Effector memory CD4-positive, alpha-beta T cell (primary cell): ENCODE measurements around the gene GAPDHS.

Experiments
- DNase-seq, 3 donors: peaks; one replicate each; pipeline ENCODE4 v3.0.0-alpha.2; 2020
- H3K27ac ChIP-seq: 2 replicates; pipeline ENCODE4 v1.7.0; 2013; ENCODE audit warnings: mild to moderate bottlenecking, low read length, moderate library complexity; ENCODE audit not compliant: insufficient read depth, poor library complexity, severe bottlenecking
- H3K27me3 ChIP-seq: replicated peaks from 2 replicates; pipeline ENCODE4 v1.7.0; 2013; ENCODE audit warnings: mild to moderate bottlenecking, low read length; ENCODE audit not compliant: insufficient read depth, control insufficient read depth, poor library complexity, severe bottlenecking
- H3K36me3 ChIP-seq: 2 replicates; pipeline ENCODE4 v1.7.0; 2013; ENCODE audit warnings: mild to moderate bottlenecking, low read length, moderate library complexity; ENCODE audit not compliant: control insufficient read depth, insufficient read depth
- H3K4me1 ChIP-seq: 2 replicates; pipeline ENCODE4 v1.7.0; 2013; ENCODE audit warnings: low read length, mild to moderate bottlenecking; ENCODE audit not compliant: control insufficient read depth, insufficient read depth, poor library complexity, severe bottlenecking
- H3K4me3 ChIP-seq: 2 replicates; pipeline ENCODE4 v1.7.0; 2013; ENCODE audit warnings: low read length, low read depth, mild to moderate bottlenecking; ENCODE audit not compliant: insufficient read depth, poor library complexity, severe bottlenecking
- H3K9me3 ChIP-seq: 2 replicates; pipeline ENCODE4 v1.7.0; 2013; ENCODE audit warnings: mild to moderate bottlenecking, low read length, moderate library complexity; ENCODE audit not compliant: control insufficient read depth

GAPDHS gene

DNA sequence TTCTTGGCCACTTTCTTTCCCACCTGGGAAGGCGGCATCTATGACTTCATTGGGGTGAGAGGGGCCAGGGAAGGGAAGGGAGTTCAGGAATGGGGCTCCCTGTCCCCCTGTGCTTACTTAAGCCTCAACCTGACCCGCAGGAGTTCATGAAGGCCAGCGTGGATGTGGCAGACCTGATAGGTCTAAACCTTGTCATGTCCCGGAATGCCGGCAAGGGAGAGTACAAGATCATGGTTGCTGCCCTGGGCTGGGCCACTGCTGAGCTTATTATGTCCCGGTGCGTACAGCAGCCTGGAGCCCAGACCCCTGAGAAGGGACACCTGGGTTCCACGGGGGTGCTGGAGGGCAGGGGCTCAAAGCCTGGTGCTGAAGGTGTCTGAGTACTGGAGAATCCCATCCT, 13.3 kb downstream of the GAPDHS start:
- H3K27me3 ChIP-seq: no peaks in the 10 kb centered on the region
- H3K9me3 ChIP-seq: no peaks in the 10 kb centered on the region
- H3K36me3 ChIP-seq: no peaks in the 10 kb centered on the region
- H3K4me3 ChIP-seq: peak overlapping the region; percentile 88
- peaks cover 20% of the 10 kb centered on the region for H3K4me1 ChIP-seq
- no peak for DNase-seq
- peak overlapping the region; percentile 76 for H3K27ac ChIP-seq

GRCh38 chr19:35549174-35549788, 16.0 kb downstream of the GAPDHS start:
- DNase-seq: peak; percentile 12 to 54 (median 25)
- H3K9me3 ChIP-seq: no peaks in the 10 kb centered on the region
- H3K4me3 ChIP-seq: no peak overlapping the region
- no peak overlapping the region for H3K27ac ChIP-seq
- no peaks in the 10 kb centered on the region for H3K36me3 ChIP-seq
- H3K27me3 ChIP-seq: no peaks in the 10 kb centered on the region
- peaks cover 20% of the 10 kb centered on the region for H3K4me1 ChIP-seq

DNA sequence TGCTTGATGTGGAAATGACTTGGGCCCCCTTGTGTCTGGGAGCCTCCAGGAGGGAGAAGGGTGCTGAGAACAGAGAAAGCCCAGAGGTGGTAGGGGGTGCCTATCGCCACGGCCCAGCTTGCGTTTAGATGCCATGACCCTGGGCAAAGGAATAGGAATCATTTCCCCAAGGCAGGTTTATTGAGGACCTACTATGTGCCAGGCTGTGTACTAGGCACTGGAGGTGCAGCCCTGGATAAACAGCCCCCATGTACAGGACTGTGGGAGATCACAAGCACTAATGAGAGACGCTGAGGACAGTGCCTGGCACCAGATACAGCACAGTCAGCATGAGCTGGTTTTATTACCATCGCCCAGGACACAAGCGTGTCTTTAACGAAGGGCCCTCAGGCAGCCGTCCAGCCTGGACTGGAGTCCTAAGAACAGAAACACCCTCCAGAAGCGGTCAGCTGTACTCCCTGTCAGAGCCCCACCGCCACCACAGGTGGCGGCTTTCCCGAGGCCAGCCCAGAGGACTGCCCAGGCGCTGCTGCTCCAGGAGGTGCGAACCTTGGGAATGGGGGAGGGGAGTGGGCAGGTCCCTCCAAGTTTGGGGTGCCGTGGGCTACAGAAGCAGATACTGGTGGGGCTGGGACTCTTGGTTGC, 16.7 kb downstream of the GAPDHS start:
- Histone ChIP-seq H3K27ac (no peak overlapping the region), H3K36me3 (no peaks in the 10 kb centered on the region), H3K27me3 (no peaks in the 10 kb centered on the region), H3K9me3 (no peaks in the 10 kb centered on the region), H3K4me3 (no peak overlapping the region), H3K4me1 (peaks cover 14% of the 10 kb centered on the region)
- DNase-seq: no peak

DNA sequence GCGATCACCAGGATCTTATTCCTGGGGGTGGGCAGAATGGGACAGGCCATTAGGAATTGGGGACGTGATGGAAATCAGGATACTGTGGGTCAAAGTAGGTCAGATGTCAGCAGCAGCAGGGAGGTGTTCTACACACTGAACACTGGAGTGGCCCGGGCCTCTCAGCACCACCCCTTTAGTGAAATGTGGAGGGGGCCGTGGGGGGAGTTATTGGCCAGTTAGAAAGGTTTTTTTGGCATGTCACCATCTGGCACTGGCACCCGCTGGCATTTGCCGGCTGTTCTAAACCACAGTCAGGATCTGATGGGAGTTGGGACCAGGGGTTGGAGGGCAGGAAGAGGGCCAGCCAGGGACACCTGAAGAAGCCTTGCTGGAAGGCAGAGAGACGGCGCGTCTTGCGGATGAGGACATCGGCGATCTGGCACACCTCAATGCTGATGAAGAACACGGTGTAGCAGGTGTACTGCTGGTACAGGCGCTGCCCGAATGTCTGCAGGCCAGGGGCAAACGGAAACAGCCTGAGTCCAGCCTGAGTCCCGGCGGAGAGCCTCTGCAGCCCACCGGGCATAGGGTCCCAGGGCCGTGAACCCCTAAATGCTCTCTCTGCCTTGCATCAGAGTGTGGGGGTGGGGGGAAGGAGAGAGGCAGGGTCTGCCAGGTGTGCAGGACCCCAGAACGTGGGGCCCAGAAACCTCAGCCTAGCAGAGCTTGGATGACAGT, 18.0 kb downstream of the GAPDHS start:
- Histone ChIP-seq H3K4me1 (peaks cover 6% of the 10 kb centered on the region), H3K36me3 (no peaks in the 10 kb centered on the region), H3K9me3 (no peaks in the 10 kb centered on the region), H3K4me3 (no peak overlapping the region), H3K27ac (no peak overlapping the region), H3K27me3 (no peaks in the 10 kb centered on the region)
- DNase-seq: no peak

GRCh38 chr19:35552534-35553384, 19.5 kb downstream of the GAPDHS start:
- H3K27me3 ChIP-seq: no peaks in the 10 kb centered on the region
- no peaks in the 10 kb centered on the region for H3K36me3 ChIP-seq
- H3K27ac ChIP-seq: no peak overlapping the region
- no peak overlapping the region for H3K4me3 ChIP-seq
- peaks cover under 1% of the 10 kb centered on the region for H3K4me1 ChIP-seq
- H3K9me3 ChIP-seq: no peaks in the 10 kb centered on the region
- DNase-seq: no peak

- H3K27ac ChIP-seq: no peak overlapping the region
- H3K4me3 ChIP-seq: no peak overlapping the region
- H3K36me3 ChIP-seq: no peaks in the 10 kb centered on the region
- no peaks in the 10 kb centered on the region for H3K27me3 ChIP-seq
- H3K4me1 ChIP-seq: peaks cover 7% of the 10 kb centered on the region
- no peaks in the 10 kb centered on the region for H3K9me3 ChIP-seq
- no peak for DNase-seq
Measured at GRCh38 chr19:35553385-35554000, 20.2 kb downstream of the GAPDHS start.

DNA sequence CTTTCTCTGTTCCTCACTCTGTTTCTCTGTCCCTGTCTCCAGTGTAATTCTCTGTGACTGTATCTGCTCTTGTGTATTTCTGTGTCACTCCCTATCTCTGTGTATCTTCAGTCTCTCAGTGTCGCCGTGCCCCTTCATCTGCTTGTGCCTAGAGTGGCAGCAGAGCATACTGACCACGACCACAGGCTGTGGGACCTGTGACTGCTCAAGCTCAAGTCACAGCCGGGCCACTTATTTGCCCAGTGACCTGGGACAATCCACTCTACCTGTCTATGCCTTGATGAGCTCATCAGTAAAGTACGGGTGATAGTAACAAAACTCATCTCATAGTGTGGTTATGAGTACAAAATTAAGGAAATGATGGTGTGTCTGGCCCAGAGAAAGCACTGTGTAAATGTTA, 20.8 kb downstream of the GAPDHS start:
- no peak for DNase-seq
- no peak overlapping the region for H3K27ac ChIP-seq
- H3K4me1 ChIP-seq: peaks cover 8% of the 10 kb centered on the region
- H3K36me3 ChIP-seq: no peaks in the 10 kb centered on the region
- H3K4me3 ChIP-seq: no peak overlapping the region
- H3K9me3 ChIP-seq: no peaks in the 10 kb centered on the region
- peaks cover 3% of the 10 kb centered on the region for H3K27me3 ChIP-seq

GRCh38 chr19:35555301-35556005, 22.2 kb downstream of the GAPDHS start:
- H3K27ac ChIP-seq: no peak overlapping the region
- no peaks in the 10 kb centered on the region for H3K36me3 ChIP-seq
- H3K9me3 ChIP-seq: no peaks in the 10 kb centered on the region
- no peak for DNase-seq
- H3K4me3 ChIP-seq: no peak overlapping the region
- peaks cover 8% of the 10 kb centered on the region for H3K27me3 ChIP-seq
- peaks cover 8% of the 10 kb centered on the region for H3K4me1 ChIP-seq

- Histone ChIP-seq H3K27me3 (peaks cover 10% of the 10 kb centered on the region), H3K9me3 (no peaks in the 10 kb centered on the region), H3K36me3 (no peaks in the 10 kb centered on the region), H3K27ac (no peak overlapping the region), H3K4me1 (peaks cover 8% of the 10 kb centered on the region), H3K4me3 (no peak overlapping the region)
- DNase-seq: no peak
Measured at GRCh38 chr19:35556025-35556590, 22.9 kb downstream of the GAPDHS start.
